K562 (cell line): Measurements from ENCODE around the gene NEUROD2.

Experiments
- CTCF ChIP-seq, 3 experiments: IDR thresholded peaks in 2 of 3; conservative IDR thresholded peaks in 1 of 3; 2 replicates each; pipeline ENCODE4 v1.5.1; 2011 to 2012; ENCODE audit warnings: low read length in 3 of 3, mild to moderate bottlenecking in 3 of 3, control low read depth in 2 of 3, improper control_type of control experiment in 1 of 3, inconsistent platforms in 1 of 3, low read depth in 1 of 3, mixed read lengths in 1 of 3, moderate library complexity in 1 of 3; ENCODE audit not compliant: insufficient read depth in 2 of 3
- HNRNPUL1 ChIP-seq: fragments of 200-400 bp; formaldehyde crosslinking; IDR thresholded peaks from 2 replicates; pipeline ENCODE4 v1.6.1; 2017; ENCODE audit warnings: low read length
- POLR2AphosphoS5 ChIP-seq: IDR thresholded peaks from 2 replicates; pipeline ENCODE4 v1.6.1; 2011; ENCODE audit warnings: mild to moderate bottlenecking, low read depth, low read length, moderate library complexity; ENCODE audit not compliant: control insufficient read depth, insufficient read depth
- SRF ChIP-seq, 2 experiments: fragments of 250-450, 450-650 bp in 1 of 2; sonication (Bioruptor Pico) in 1 of 2; sonication (generic) in 1 of 2; formaldehyde crosslinking; IDR thresholded peaks; 2 replicates each; pipeline versions ENCODE4 v1.5.0 to v1.5.1; 2020 to 2022; ENCODE audit warnings: mild to moderate bottlenecking in 1 of 2, missing genetic modification reagents in 1 of 2
- TAF1 ChIP-seq: IDR thresholded peaks from 2 replicates; pipeline ENCODE4 v1.6.1; 2011; ENCODE audit warnings: mild to moderate bottlenecking, low read length, moderate library complexity; ENCODE audit not compliant: insufficient read depth, control insufficient read depth, severe bottlenecking; ENCODE audit errors: extremely low read depth
- TF ChIP-seq, protein P1 (sequence below): fragments of 250-450 bp; sonication (Bioruptor Pico); IDR thresholded peaks from 2 replicates; pipeline ENCODE4 v1.5.0; 2020; ENCODE audit warnings: mild to moderate bottlenecking, borderline replicate concordance

DNA sequence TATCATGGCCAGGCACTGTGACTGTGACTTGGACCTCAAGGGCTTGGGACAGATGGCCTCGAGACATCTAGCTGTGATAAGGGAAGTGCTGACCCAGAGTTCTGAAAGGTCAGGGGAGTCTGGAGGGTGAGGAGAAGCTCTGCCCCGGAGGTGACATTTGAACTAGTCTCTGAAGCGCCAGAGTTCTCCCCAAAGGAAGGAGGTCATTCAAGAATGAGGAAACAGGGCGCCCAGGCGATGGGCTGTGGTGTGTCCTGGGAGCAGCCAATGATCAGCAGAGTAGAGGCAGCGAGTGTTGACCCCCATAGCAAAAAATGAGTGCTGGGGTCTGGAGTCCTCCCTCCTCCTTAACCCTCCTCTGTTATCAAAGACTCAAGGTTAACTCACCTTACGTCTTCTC lies 34.2 kb upstream of the NEUROD2 start:
- no peak for TF ChIP-seq CTCF (IDR thresholded peaks at IDR 0.05 in 2 of 3, conservative IDR thresholded peaks at IDR 0.05 in 1 of 3; ENCODE audit: insufficient read depth in 2 of 3, low read depth in 1 of 3, low read length in 3 of 3)
- TF ChIP-seq POLR2AphosphoS5 = no peak
- TF ChIP-seq TAF1 = no peak
- TF ChIP-seq HNRNPUL1 = no peak
- TF ChIP-seq, protein P1, sequence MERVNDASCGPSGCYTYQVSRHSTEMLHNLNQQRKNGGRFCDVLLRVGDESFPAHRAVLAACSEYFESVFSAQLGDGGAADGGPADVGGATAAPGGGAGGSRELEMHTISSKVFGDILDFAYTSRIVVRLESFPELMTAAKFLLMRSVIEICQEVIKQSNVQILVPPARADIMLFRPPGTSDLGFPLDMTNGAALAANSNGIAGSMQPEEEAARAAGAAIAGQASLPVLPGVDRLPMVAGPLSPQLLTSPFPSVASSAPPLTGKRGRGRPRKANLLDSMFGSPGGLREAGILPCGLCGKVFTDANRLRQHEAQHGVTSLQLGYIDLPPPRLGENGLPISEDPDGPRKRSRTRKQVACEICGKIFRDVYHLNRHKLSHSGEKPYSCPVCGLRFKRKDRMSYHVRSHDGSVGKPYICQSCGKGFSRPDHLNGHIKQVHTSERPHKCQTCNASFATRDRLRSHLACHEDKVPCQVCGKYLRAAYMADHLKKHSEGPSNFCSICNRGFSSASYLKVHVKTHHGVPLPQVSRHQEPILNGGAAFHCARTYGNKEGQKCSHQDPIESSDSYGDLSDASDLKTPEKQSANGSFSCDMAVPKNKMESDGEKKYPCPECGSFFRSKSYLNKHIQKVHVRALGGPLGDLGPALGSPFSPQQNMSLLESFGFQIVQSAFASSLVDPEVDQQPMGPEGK (CRISPR knock-in tag) = no peak
- TF ChIP-seq SRF (CRISPR knock-in tag; IDR thresholded peaks at IDR 0.05) = no peak
